Neural progenitor cell (in vitro differentiated cells): ENCODE measurements around the gene BLOC1S4. TPM values are rescaled to one million over a fixed set of nuclear protein-coding genes. Genes with fewer than 3 reads are reported as not detected.

Experiments
- DNase-seq: peaks from one replicate; pipeline ENCODE4 v3.0.0-alpha.2; 2016; ENCODE audit warnings: low spot score
- H2AFZ ChIP-seq: fragments of 200-600 bp; sonication (generic); replicated peaks from 2 replicates; pipeline ENCODE4 v1.6.1; 2016; ENCODE audit warnings: antibody characterized with exemption
- H3F3A ChIP-seq: fragments of 200-600 bp; sonication (generic); 2 replicates; pipeline ENCODE4 v1.6.1; 2016; ENCODE audit warnings: antibody characterized with exemption, low read depth
- H3K27ac ChIP-seq: fragments of 200-600 bp; sonication (generic); 2 replicates; pipeline ENCODE4 v1.5.1; 2016; ENCODE audit warnings: mild to moderate bottlenecking
- H3K27me3 ChIP-seq: fragments of 200-600 bp; sonication (generic); 2 replicates; pipeline ENCODE4 v1.6.1; 2016; ENCODE audit warnings: mild to moderate bottlenecking, moderate library complexity
- H3K36me3 ChIP-seq: fragments of 200-600 bp; sonication (generic); 2 replicates; pipeline ENCODE4 v1.5.1; 2016
- H3K4me1 ChIP-seq: fragments of 200-600 bp; sonication (generic); 2 replicates; pipeline ENCODE4 v1.6.1; 2016; ENCODE audit warnings: mixed run types
- H3K4me2 ChIP-seq: fragments of 200-600 bp; sonication (generic); 2 replicates; pipeline ENCODE4 v1.6.1; 2016
- H3K4me3 ChIP-seq: fragments of 200-600 bp; sonication (generic); 2 replicates; pipeline ENCODE4 v1.5.1; 2016
- H3K79me2 ChIP-seq: fragments of 200-600 bp; sonication (generic); 2 replicates; pipeline ENCODE4 v1.6.1; 2016; ENCODE audit warnings: low read depth
- H3K9ac ChIP-seq: fragments of 200-600 bp; sonication (generic); 2 replicates; pipeline ENCODE4 v1.6.1; 2016
- H3K9me3 ChIP-seq: fragments of 200-600 bp; sonication (generic); 2 replicates; pipeline ENCODE4 v1.5.1; 2016; ENCODE audit warnings: low read depth
- H4K20me1 ChIP-seq: fragments of 200-600 bp; sonication (generic); 2 replicates; pipeline ENCODE4 v1.6.1; 2016; ENCODE audit warnings: low read depth
- H3K27ac Mint-ChIP-seq: 3 replicates; pipeline ENCODE4 v1.8.0; 2021; ENCODE audit warnings: mixed read lengths
- H3K27me3 Mint-ChIP-seq: 2 replicates; pipeline ENCODE4 v1.8.0; 2022; ENCODE audit warnings: low read depth, mild to moderate bottlenecking, inconsistent platforms, moderate library complexity, mixed read lengths; ENCODE audit not compliant: insufficient read depth
- H3K36me3 Mint-ChIP-seq: 3 replicates; pipeline ENCODE4 v1.8.0; 2021; ENCODE audit warnings: mixed read lengths
- H3K4me1 Mint-ChIP-seq: 3 replicates; pipeline ENCODE4 v1.8.0; 2021; ENCODE audit warnings: mixed read lengths
- H3K4me3 Mint-ChIP-seq: 3 replicates; pipeline ENCODE4 v1.8.0; 2021; ENCODE audit warnings: mild to moderate bottlenecking, moderate library complexity, mixed read lengths
- H3K9me3 Mint-ChIP-seq: 3 replicates; pipeline ENCODE4 v1.8.0; 2020; ENCODE audit warnings: mixed read lengths
- EZH2 ChIP-seq: fragments of 200-600 bp; sonication (generic); IDR thresholded peaks from 2 replicates; pipeline ENCODE4 v1.6.1; 2017; ENCODE audit warnings: antibody characterized with exemption, mild to moderate bottlenecking, moderate library complexity
- EZH2phosphoT487 ChIP-seq: fragments of 200-600 bp; sonication (generic); IDR thresholded peaks from 2 replicates; pipeline ENCODE4 v1.6.1; 2017; ENCODE audit warnings: antibody characterized with exemption
- total RNA-seq: library from RNA; depleted of rRNA; stranded (reverse); fragments of >200 nt; gene quantifications from 2 replicates; pipeline ENCODE4 v1.2.3, GENCODE V29; 2015; ENCODE audit warnings: low replicate concordance
- TF ChIP-seq, protein P1 (sequence below): fragments of 200-600 bp; sonication (generic); IDR thresholded peaks from 2 replicates; pipeline ENCODE4 v1.5.1; 2017; ENCODE audit warnings: antibody characterized with exemption, mild to moderate bottlenecking

The BLOC1S4 gene
- total RNA-seq, 1 donor from 2014 or later = 10.5 TPM

DNA sequence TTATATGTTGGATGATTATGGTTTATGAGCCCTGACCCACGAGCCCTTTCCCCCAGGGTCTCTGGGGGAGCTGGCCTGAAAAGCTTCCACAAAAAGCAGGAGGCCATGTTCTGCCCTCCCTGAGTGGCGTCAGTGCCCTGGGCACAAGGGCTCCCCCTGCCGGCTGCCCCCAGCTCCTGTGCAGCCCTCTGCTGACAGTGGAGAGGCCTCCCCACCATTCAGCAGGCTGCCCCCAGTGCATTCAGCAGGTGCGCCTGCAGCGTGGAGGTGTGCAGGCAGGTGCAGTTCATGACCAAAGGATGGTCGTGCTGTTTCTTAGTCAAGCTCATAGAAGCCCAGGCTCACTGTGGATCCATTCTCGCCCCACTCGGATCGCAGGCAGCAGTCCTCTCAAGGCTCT is 34.8 kb upstream of the BLOC1S4 start:
- DNase-seq = no peak
- Histone ChIP-seq H2AFZ (no peak overlapping the region), H3K27ac (no peak overlapping the region), H3K4me2 (no peak overlapping the region), H3K4me1 (peaks cover 4% of the 10 kb centered on the region), H3K79me2 (peaks cover 15% of the 10 kb centered on the region), H3K9me3 (no peaks in the 10 kb centered on the region), H3K9ac (no peak overlapping the region), H4K20me1 (peaks cover 11% of the 10 kb centered on the region), H3K4me3 (no peak overlapping the region), H3K36me3 (no peaks in the 10 kb centered on the region), H3K27me3 (no peaks in the 10 kb centered on the region), H3F3A (no peaks in the 10 kb centered on the region)
- Mint-ChIP-seq H3K4me1 (peaks cover 16% of the 10 kb centered on the region), H3K27ac (no peak overlapping the region), H3K9me3 (no peaks in the 10 kb centered on the region), H3K4me3 (no peak overlapping the region), H3K36me3 (peaks cover 18% of the 10 kb centered on the region), H3K27me3 (peaks cover 6% of the 10 kb centered on the region)
- TF ChIP-seq EZH2 (no peak), EZH2phosphoT487 (no peak)
- TF ChIP-seq, protein P1, sequence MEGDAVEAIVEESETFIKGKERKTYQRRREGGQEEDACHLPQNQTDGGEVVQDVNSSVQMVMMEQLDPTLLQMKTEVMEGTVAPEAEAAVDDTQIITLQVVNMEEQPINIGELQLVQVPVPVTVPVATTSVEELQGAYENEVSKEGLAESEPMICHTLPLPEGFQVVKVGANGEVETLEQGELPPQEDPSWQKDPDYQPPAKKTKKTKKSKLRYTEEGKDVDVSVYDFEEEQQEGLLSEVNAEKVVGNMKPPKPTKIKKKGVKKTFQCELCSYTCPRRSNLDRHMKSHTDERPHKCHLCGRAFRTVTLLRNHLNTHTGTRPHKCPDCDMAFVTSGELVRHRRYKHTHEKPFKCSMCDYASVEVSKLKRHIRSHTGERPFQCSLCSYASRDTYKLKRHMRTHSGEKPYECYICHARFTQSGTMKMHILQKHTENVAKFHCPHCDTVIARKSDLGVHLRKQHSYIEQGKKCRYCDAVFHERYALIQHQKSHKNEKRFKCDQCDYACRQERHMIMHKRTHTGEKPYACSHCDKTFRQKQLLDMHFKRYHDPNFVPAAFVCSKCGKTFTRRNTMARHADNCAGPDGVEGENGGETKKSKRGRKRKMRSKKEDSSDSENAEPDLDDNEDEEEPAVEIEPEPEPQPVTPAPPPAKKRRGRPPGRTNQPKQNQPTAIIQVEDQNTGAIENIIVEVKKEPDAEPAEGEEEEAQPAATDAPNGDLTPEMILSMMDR = no peak

DNA sequence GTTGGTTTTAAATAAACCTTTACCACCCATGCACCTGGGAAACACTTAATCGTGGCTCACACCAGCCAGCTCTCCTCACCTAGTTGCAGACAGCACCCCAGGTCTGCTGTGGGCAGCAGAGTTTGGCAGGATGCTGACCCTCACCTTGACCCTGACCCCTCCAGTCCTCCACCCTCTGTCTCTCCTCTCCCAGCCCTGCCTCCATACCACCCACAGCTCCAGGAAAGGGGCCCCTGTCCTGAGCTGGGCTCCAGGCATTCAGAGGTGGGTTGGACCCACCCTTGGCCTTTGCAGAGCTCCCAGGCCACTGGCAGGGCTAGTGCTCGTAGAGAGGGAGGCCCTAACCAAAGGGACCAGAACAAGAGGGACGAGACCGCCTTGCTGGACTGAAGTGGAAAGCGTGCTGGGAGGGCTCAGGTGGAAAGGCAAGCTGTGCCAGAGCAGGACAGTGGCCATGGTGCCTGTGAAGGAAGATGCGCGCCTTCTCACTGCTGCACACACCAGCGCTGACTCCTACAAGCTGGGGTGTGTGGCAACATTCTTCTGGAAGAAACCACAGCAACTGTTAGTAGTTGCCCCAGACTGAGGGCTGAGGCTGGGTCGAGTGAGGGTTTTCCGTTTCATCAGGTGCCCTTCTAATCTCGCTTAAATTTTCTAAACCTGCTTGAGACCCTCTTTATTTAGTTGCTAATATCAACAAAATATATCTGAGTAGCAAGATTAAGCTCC is 32.9 kb upstream of the BLOC1S4 start:
- Histone ChIP-seq H2AFZ (no peak overlapping the region), H3K9me3 (no peaks in the 10 kb centered on the region), H3K27me3 (no peaks in the 10 kb centered on the region), H3K36me3 (no peaks in the 10 kb centered on the region), H3K4me1 (no peaks in the 10 kb centered on the region), H3K79me2 (no peaks in the 10 kb centered on the region), H3K4me3 (no peak overlapping the region), H3F3A (no peaks in the 10 kb centered on the region), H4K20me1 (no peaks in the 10 kb centered on the region), H3K4me2 (no peak overlapping the region), H3K9ac (no peak overlapping the region), H3K27ac (no peak overlapping the region)
- Mint-ChIP-seq H3K9me3 (peaks cover 9% of the 10 kb centered on the region), H3K36me3 (peaks cover 7% of the 10 kb centered on the region), H3K4me3 (no peak overlapping the region), H3K27me3 (peaks cover 9% of the 10 kb centered on the region), H3K27ac (peak overlapping the region; percentile 25), H3K4me1 (peaks cover 5% of the 10 kb centered on the region)
- TF ChIP-seq EZH2 (no peak), EZH2phosphoT487 (no peak)
- TF ChIP-seq, protein P1 = no peak
- DNase-seq = no peak

DNA sequence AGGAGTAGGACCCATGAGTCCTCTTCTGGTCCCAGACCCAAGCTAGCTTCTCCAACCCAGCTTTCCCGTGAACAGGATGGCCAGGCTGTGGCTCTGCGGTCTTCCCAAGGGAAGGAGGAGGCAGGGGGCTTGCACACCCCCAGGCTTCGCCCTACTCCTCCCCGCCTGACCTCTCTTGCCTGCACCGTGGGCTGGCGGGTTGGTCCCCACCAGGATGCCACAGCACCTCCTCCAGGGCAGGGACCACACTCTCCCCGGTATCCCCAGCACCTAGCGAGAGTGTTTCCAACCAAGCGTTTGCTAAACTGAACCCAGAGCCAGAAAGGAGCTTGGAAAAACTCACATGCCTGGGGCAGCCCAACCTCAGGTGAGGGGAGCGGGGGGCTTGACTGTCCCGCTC is 31.3 kb upstream of the BLOC1S4 start:
- no peak for DNase-seq
- Histone ChIP-seq H3K4me2 (no peak overlapping the region), H3K9me3 (no peaks in the 10 kb centered on the region), H4K20me1 (no peaks in the 10 kb centered on the region), H2AFZ (no peak overlapping the region), H3F3A (no peaks in the 10 kb centered on the region), H3K27me3 (no peaks in the 10 kb centered on the region), H3K9ac (no peak overlapping the region), H3K27ac (no peak overlapping the region), H3K4me3 (no peak overlapping the region), H3K36me3 (no peaks in the 10 kb centered on the region), H3K4me1 (no peaks in the 10 kb centered on the region), H3K79me2 (no peaks in the 10 kb centered on the region)
- no peak overlapping the region for H3K27ac Mint-ChIP-seq
- H3K4me1 Mint-ChIP-seq = peaks cover 15% of the 10 kb centered on the region
- H3K9me3 Mint-ChIP-seq = peaks cover 13% of the 10 kb centered on the region
- H3K36me3 Mint-ChIP-seq = no peaks in the 10 kb centered on the region
- peaks cover 10% of the 10 kb centered on the region for H3K27me3 Mint-ChIP-seq
- TF ChIP-seq EZH2 = no peak
- TF ChIP-seq, protein P1 = no peak
- TF ChIP-seq EZH2phosphoT487 = no peak
- H3K4me3 Mint-ChIP-seq = no peak overlapping the region
